Activated gamma-delta T cell treated with Interleukin-2 at 50 U/mL for 16 hours (primary cell): ENCODE data around the gene TMPRSS5.

Source experiments
- DNase-seq: peaks from one replicate; pipeline ENCODE4 v3.0.0-alpha.2; 2020

TMPRSS5 gene

GRCh38 chr11:113664981-113665710 lies 41.0 kb downstream of the TMPRSS5 start:
- DNase-seq, result no peak

GRCh38 chr11:113664069-113664980 lies 41.8 kb downstream of the TMPRSS5 start:
- DNase-seq, result no peak

DNA sequence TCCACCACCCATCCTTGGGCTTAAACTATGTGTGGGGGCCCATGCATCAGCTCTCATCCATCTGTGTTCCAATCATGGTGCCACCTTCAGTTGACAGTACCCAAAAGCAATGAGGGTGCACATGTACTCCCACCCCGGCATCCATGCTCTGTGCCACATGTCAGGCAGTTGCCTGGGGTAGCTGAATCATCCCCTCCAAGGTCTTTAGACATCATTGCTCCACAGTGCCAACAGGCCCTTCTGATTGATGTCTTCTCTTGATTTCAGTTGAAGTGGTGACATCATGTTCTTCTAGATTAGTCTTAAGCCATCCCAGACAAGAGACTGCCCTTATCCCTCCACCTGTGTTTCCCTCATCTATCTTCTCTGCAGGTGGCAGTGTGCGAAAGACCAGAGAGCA lies 42.5 kb downstream of the TMPRSS5 start:
- no peak for DNase-seq

- no peak for DNase-seq
These were observed 50.3 kb downstream of the TMPRSS5 start for GRCh38 chr11:113655771-113656170.

DNA sequence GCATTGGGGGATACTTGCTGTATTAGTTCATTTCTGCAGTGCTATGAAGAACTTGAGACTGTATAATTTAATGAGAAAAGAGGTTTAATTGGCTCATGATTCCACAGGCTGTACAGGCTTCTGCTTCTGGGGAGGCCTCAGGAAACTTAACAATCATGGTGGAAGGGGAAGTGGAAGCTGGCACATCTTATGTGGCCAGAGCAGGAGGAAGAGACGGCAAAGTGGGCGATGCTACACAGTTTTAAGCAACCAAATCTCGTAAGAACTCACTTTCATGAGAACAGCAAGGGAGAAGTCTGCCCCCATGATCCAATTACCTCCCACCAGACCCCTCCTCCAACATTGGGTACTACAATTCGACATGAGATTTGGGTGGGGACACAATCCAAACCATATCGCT lies 55.1 kb downstream of the TMPRSS5 start:
- no peak for DNase-seq

- no peak for DNase-seq
These were observed 56.8 kb downstream of the TMPRSS5 start for GRCh38 chr11:113649311-113649710.

- no peak for DNase-seq
These were observed 58.3 kb downstream of the TMPRSS5 start for GRCh38 chr11:113647856-113648255.

DNA sequence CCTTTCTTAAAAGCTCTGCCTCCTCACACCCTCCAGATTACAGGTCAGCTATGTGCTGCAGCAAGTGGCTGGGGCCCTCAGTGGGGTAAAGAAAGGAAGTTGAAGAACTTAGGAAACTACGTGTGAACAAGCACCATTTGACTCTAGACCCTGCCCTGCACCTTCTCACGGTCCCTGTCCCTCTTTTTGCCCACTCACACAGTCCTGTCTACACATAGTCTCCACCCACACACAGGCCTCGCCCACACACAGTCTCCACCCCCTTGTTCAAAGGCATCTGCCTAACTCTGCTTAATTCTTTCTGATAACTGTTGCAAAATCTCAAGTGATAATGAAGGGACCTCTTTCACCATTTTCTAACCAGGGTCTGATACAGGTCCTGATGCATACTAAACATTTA lies 59.0 kb downstream of the TMPRSS5 start:
- DNase-seq, result no peak

DNA sequence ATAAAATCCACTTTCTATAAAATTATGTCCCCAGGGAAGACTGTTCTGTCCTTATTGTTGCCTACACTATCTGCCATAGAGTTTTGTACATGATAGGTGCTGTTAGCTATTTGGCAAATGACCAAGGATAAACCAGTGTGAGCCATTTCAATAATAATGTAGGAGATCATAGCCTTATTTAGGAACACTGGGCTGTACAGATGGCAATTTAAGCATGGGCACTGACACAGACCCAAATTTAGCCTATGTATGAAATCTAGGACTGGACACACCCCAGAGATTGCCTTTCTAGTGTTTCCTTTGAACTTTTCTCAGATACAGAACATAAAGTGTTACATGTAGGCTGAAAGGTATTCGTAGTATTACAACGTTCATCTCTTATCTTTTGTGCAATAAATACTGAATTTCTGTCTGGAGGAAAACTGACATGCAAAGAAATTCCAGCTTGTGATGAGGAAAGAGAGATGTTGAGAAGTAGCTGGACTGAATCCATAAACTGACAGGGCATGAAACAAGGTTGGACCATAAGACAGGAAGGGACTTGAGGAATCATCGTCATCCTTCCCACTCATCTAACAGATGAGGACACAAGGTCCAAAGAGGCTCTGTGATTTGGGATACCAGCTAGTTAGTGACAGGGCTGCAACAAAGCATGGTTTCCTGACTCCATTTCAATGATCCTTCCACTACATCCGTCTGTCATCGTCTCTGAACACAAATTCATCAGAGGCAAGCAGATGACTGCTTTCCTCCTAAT lies 60.3 kb downstream of the TMPRSS5 start:
- DNase-seq, result no peak

- no peak for DNase-seq
These were observed 61.5 kb downstream of the TMPRSS5 start for GRCh38 chr11:113644605-113645004.

DNA sequence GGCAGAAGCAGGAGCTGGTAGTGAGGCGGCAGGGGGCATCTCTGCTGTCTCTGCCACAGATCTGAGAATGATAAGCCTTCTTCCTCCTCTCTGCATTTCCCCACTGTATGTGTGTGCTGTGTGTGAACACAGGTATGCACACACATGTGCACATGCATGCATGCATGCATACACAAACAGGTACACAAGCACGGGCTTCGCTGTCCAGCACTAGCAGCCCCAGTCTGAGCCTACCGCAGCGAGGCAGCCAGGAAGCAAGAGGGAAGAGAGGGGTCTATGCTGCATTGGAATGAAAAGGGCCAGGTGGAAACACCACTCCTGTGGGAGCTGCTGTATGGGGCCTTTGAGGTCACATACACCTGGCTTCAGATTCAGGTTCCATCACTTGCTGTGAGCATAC lies 62.4 kb downstream of the TMPRSS5 start:
- no peak for DNase-seq

GRCh38 chr11:113643006-113643585 lies 63.0 kb downstream of the TMPRSS5 start:
- DNase-seq, result no peak

- no peak for DNase-seq
These were observed 64.0 kb downstream of the TMPRSS5 start for GRCh38 chr11:113642090-113642489.

GRCh38 chr11:113638376-113638775 lies 67.7 kb downstream of the TMPRSS5 start:
- no peak for DNase-seq

DNA sequence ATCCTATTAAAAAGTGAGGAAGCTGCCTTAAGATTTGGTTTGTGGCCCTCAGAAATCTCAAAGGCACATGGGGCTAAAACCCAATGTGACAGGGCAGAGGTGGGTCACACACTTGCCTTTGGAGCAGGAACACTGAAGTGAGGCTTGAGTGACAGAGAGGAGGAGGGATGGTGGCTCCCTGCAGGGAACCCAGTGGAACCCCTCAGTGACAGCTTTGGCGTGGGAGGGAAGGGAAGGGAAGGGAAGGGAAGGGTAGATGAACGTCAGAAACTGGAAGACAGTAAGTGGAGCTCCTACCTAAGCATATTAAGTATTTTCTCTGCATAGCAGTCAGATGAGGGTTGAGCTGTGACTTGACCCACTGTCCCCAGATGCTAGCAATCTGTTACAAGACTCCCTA lies 68.5 kb downstream of the TMPRSS5 start:
- DNase-seq, result no peak
